Breast epithelium (tissue), 4 donors: ENCODE results near the gene FKBP2. TPM values are rescaled to one million over a fixed set of nuclear protein-coding genes. Genes with fewer than 3 reads are reported as not detected.

Experiments used
- DNase-seq, 2 donors: peaks; one replicate each; pipeline ENCODE4 v3.0.0-alpha.2; 2019; ENCODE audit warnings: low spot score in 2 of 2
- H3K27ac ChIP-seq, 2 donors: fragments of 200-600 bp; sonication (generic) in 1 of 2; one replicate each; pipeline ENCODE4 v1.5.1; 2016 to 2019; ENCODE audit warnings: mild to moderate bottlenecking in 1 of 2
- H3K27me3 ChIP-seq, 2 donors: fragments of 200-600 bp; sonication (generic) in 1 of 2; one replicate each; pipeline versions ENCODE4 v1.5.1 to v1.6.0; 2017 to 2019; ENCODE audit warnings: control low read depth in 1 of 2, mild to moderate bottlenecking in 1 of 2
- H3K36me3 ChIP-seq: fragments of 200-600 bp; one replicate; pipeline ENCODE4 v1.5.1; 2019
- H3K4me1 ChIP-seq, 2 donors: fragments of 200-600 bp; sonication (generic); one replicate each; pipeline ENCODE4 v1.5.1; 2016 to 2019; ENCODE audit warnings: control low read depth in 1 of 2
- H3K4me3 ChIP-seq, 3 donors: fragments of 200-600 bp; sonication (generic); 1 replicate in 2 of 3; 2 replicates in 1 of 3; pipeline ENCODE4 v1.5.1; 2016 to 2019; ENCODE audit warnings: mild to moderate bottlenecking in 3 of 3, moderate library complexity in 2 of 3
- H3K9me3 ChIP-seq, 2 donors: fragments of 200-600 bp; sonication (generic) in 1 of 2; one replicate each; pipeline ENCODE4 v1.5.1; 2016 to 2019; ENCODE audit warnings: control low read depth in 1 of 2
- CTCF ChIP-seq, 3 donors: fragments of 450-650 bp; IDR thresholded peaks; one replicate each; pipeline ENCODE4 v1.5.1; 2016 to 2017; ENCODE audit warnings: antibody characterized with exemption in 3 of 3, mild to moderate bottlenecking in 3 of 3, moderate library complexity in 3 of 3
- POLR2A ChIP-seq: fragments of 450-650 bp; IDR thresholded peaks from one replicate; pipeline ENCODE4 v1.6.1; 2016; ENCODE audit warnings: antibody characterized with exemption, mild to moderate bottlenecking, moderate library complexity
- POLR2AphosphoS5 ChIP-seq, 3 donors: sonication (generic); formaldehyde crosslinking; IDR thresholded peaks; one replicate each; pipeline ENCODE4 v1.6.1; 2017; ENCODE audit warnings: antibody characterized with exemption in 3 of 3
- intact Hi-C: fragments of 100-400 bp; cut with DNase I; formaldehyde crosslinking; loops from one replicate; pipeline ENCODE4 v1.15.1; 2023; ENCODE audit warnings: low total_unique reads
- total RNA-seq, 3 donors: library from RNA; depleted of rRNA; stranded (reverse); fragments of >200 nt; gene quantifications; one replicate each; pipeline ENCODE4 v1.1.0, GENCODE V29; 2016

Gene FKBP2
- total RNA-seq, 3 donors from 2014 or later: 51.4 to 77.3 (median 54.6) TPM

- H3K27ac ChIP-seq: peak overlapping the region; percentile 91 to 95
- H3K27me3 ChIP-seq: no peaks in the 10 kb centered on the region
- H3K4me3 ChIP-seq: peak overlapping the region; percentile 53 to 89 (median 87)
- no peaks in the 10 kb centered on the region for H3K36me3 ChIP-seq
- no peaks in the 10 kb centered on the region for H3K9me3 ChIP-seq
- no peak for DNase-seq
- TF ChIP-seq POLR2A: no peak
- no peak for TF ChIP-seq POLR2AphosphoS5 (IDR thresholded peaks at IDR 0.05)
- TF ChIP-seq CTCF (IDR thresholded peaks at IDR 0.05): no peak
- H3K4me1 ChIP-seq: peaks cover 0 to 4% of the 10 kb centered on the region in 2 donors
- intact Hi-C loops: no loop called here
Observed at GRCh38 chr11:64224891-64225607, 15.8 kb upstream of the FKBP2 start.

DNA sequence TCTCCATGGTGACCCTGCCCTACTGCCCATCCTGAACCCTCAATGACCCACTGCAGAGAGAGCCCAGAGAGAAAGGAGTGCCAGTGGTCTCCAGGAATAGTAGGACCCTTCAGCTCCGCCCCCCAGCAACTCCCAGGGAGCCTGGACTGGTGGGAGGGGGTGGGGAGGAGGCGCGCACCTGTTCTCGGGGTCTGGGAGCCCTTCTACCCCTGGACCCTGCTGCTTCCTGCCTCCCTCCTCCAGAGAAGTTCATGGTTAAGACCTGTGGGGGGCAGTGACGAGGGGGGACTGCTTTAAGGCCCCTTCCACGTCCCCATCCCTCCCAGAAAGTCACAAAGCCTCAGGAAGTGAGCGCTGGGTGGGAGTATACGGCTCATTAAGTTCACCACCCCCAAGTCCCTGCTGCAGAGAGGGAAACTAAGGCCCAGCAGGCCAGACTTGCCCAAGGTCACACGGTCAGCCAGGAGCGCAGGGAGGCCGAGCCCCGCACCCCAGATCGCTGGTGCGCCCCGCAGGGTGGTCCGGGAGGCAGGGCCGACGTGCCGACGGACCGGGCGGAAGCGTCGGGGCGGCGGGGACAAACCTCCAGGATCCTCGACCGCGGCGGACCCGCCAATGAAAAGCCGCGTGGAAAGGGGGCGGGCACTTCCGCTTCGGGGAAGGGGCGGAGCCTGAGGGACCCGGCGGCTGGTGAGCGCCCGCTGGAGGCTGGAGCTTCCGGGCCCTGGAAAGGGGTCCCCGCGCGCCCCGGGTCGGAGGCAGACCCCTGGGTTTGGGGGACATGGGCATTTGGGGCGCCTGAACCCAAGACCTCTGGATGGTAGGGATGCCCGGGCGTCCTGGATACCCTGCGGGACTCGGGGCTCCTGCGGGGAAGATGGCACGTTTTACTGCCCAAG, 15.0 kb upstream of the FKBP2 start, which contains the start of the genes NUDT22 and TRPT1:
Gene NUDT22 (plus strand): TSS at position 667 of the 899 bp plus-strand sequence. CDS start 379 bp downstream, outside the sequence.
Gene TRPT1 (minus strand): TSS at position 579 of the 899 bp plus-strand sequence. CDS start 326 bp downstream, at position 253.
- H3K27ac ChIP-seq: peak within 1 kb of the TSS; percentile 91 to 95
- H3K4me1 ChIP-seq: peaks cover 0 to 4% of the 10 kb centered on the region in 2 donors
- intact Hi-C loops: no loop called here
- no peaks in the 10 kb centered on the region for H3K36me3 ChIP-seq
- TF ChIP-seq CTCF (IDR thresholded peaks at IDR 0.05): peak in 1 of 3 donors; percentile 9
- TF ChIP-seq POLR2A: peak; percentile 88
- peak; percentile 59 to 84 (median 67) for TF ChIP-seq POLR2AphosphoS5 (IDR thresholded peaks at IDR 0.05)
- DNase-seq: peak; percentile 83 to 92
- H3K27me3 ChIP-seq: no peaks in the 10 kb centered on the region
- H3K4me3 ChIP-seq: peak within 1 kb of the TSS; percentile 53 to 89 (median 87)
- no peaks in the 10 kb centered on the region for H3K9me3 ChIP-seq

DNA sequence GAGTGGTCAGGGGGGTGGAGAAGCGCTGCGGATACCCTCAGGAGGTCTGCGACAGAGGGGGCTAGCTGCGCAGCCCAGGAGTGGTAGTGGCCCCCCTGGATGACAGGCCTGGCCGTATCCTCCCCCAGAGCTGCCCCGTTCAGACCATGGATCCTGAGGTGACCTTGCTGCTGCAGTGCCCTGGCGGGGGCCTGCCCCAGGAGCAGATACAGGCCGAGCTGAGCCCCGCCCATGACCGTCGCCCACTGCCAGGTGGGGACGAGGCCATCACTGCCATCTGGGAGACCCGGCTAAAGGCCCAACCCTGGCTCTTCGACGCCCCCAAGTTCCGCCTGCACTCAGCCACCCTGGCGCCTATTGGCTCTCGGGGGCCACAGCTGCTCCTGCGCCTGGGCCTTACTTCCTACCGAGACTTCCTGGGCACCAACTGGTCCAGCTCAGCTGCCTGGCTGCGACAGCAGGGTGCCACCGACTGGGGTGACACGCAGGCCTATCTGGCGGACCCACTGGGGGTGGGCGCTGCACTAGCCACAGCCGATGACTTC, 14.3 kb upstream of the FKBP2 start:
- TF ChIP-seq POLR2A (no peak), POLR2AphosphoS5 (IDR thresholded peaks at IDR 0.05) (no peak), CTCF (IDR thresholded peaks at IDR 0.05) (no peak)
- Histone ChIP-seq H3K36me3 (no peaks in the 10 kb centered on the region), H3K4me1 (peaks cover 0 to 4% of the 10 kb centered on the region in 2 donors), H3K27ac (peak overlapping the region; percentile 91 to 95), H3K4me3 (peak overlapping the region; percentile 53 to 89 (median 87)), H3K9me3 (no peaks in the 10 kb centered on the region), H3K27me3 (no peaks in the 10 kb centered on the region)
- intact Hi-C loops: no loop called here
- no peak for DNase-seq

- intact Hi-C loops: no loop called here
- peaks cover 0 to 4% of the 10 kb centered on the region in 2 donors for H3K4me1 ChIP-seq
Observed at GRCh38 chr11:64227405-64227956, 13.4 kb upstream of the FKBP2 start.

More at GRCh38 chr11:64227405-64227956, 13.4 kb upstream of the FKBP2 start:
- no peak for TF ChIP-seq CTCF (IDR thresholded peaks at IDR 0.05)
- TF ChIP-seq POLR2AphosphoS5 (IDR thresholded peaks at IDR 0.05): no peak
- TF ChIP-seq POLR2A: no peak
- H3K4me3 ChIP-seq: peak overlapping the region; percentile 53 to 89 (median 87)
- H3K36me3 ChIP-seq: no peaks in the 10 kb centered on the region
- peak overlapping the region; percentile 91 to 95 for H3K27ac ChIP-seq
- H3K9me3 ChIP-seq: no peaks in the 10 kb centered on the region
- H3K27me3 ChIP-seq: no peaks in the 10 kb centered on the region
- no peak for DNase-seq
